Subcutaneous abdominal adipose tissue (tissue), 5 donors: Measurements from ENCODE around the gene BRCA1.
"Not testable (repeated sequence)": the region's sequence is repeated elsewhere in the genome, so short reads cannot be mapped to it uniquely, and the experiment has no call there.

Source experiments
- H3K27ac ChIP-seq: one replicate; pipeline ENCODE4 v1.7.0; 2013; ENCODE audit warnings: low read depth, mild to moderate bottlenecking, inconsistent platforms, low read length, moderate library complexity
- H3K27me3 ChIP-seq, 5 donors: one replicate each; pipeline ENCODE4 v1.7.0; 2013; ENCODE audit warnings: low read length in 5 of 5, inconsistent platforms in 1 of 5; ENCODE audit not compliant: control insufficient read depth in 5 of 5, insufficient read depth in 4 of 5
- H3K36me3 ChIP-seq, 5 donors: one replicate each; pipeline ENCODE4 v1.7.0; 2013; ENCODE audit warnings: low read length in 5 of 5; ENCODE audit not compliant: control insufficient read depth in 5 of 5, insufficient read depth in 5 of 5
- H3K4me1 ChIP-seq, 5 donors: one replicate each; pipeline ENCODE4 v1.7.0; 2013; ENCODE audit warnings: low read length in 5 of 5, mild to moderate bottlenecking in 3 of 5, moderate library complexity in 1 of 5; ENCODE audit not compliant: control insufficient read depth in 5 of 5, insufficient read depth in 5 of 5
- H3K4me3 ChIP-seq, 5 donors: one replicate each; pipeline ENCODE4 v1.7.0; 2013; ENCODE audit warnings: low read length in 5 of 5, low read depth in 1 of 5
- H3K9ac ChIP-seq, 5 donors: one replicate each; pipeline ENCODE4 v1.7.0; 2013; ENCODE audit warnings: low read length in 5 of 5, mild to moderate bottlenecking in 4 of 5, moderate library complexity in 3 of 5
- H3K9me3 ChIP-seq, 5 donors: one replicate each; pipeline ENCODE4 v1.7.0; 2013; ENCODE audit warnings: low read length in 5 of 5; ENCODE audit not compliant: control insufficient read depth in 5 of 5
- donor health status: healthy.
- donor health status: healthy.
- donor health status: healthy.
- donor health status: healthy.
- donor health status: healthy.

Gene BRCA1

DNA sequence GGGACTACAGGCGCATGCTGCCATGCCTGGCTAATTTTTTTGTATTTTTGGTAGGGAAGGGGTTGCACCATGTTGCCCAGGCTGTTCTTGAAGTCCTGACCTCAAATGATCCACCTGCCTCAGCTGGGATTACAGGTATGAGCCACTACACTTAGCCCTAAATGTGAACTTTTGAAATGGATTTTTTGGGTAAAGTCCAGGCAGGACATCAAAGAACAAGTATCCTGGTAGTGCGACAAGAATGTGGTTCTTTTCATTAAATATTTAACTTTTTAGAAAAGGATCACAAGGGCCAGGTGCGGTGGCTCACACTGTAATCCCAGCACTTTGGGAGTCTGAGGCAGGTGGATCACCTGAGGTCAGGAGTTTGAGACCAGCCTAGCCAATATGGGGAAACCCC lies 30.5 kb upstream of the BRCA1 start:
- H3K9ac ChIP-seq: no peak overlapping the region
- no peaks in the 10 kb centered on the region for H3K9me3 ChIP-seq
- H3K27ac ChIP-seq: no peak overlapping the region
- H3K27me3 ChIP-seq: no peaks in the 10 kb centered on the region
- H3K36me3 ChIP-seq: peaks cover 0 to 6% (median 5%) of the 10 kb centered on the region in 5 donors
- H3K4me1 ChIP-seq: no peaks in the 10 kb centered on the region
- no peak overlapping the region for H3K4me3 ChIP-seq

- H3K9me3 ChIP-seq, H3K4me3 ChIP-seq, H3K4me1 ChIP-seq, H3K9ac ChIP-seq, H3K36me3 ChIP-seq, H3K27ac ChIP-seq, H3K27me3 ChIP-seq: not testable (repeated sequence)
Observed at GRCh38 chr17:43153197-43153835, 28.2 kb upstream of the BRCA1 start.

DNA sequence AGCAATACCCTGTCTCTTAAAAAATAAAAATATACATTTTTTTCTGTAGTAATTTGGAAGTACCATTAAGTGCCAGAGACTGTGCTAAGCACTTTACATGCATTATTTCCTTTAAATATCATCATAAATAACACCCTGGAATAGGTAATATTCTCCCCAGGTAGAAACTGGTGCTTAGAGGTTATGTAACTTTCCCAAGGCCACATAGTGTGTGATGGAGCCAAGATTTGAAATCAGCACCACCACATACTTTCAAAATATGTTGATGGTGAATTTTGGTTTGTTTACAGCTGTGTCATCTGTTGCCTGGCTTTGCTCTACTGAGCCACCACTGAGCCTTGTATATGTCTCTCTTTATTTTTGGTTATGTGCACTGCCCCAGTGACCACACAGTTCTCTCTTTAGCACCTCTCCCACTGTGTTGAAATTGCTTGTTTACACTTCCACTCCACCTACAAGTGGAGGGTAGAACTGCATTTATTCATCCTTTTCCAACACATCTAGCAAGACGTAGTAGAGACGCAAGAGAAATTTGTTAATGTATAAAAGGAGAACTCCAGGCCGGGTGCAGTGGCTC lies 26.8 kb upstream of the BRCA1 start:
- Histone ChIP-seq H3K36me3 (peaks cover 0 to 3% (median 3%) of the 10 kb centered on the region in 5 donors), H3K4me3 (no peak overlapping the region), H3K9me3 (no peaks in the 10 kb centered on the region), H3K4me1 (no peaks in the 10 kb centered on the region), H3K27me3 (no peaks in the 10 kb centered on the region), H3K9ac (no peak overlapping the region), H3K27ac (no peak overlapping the region)

- Histone ChIP-seq H3K9me3 (no peaks in the 10 kb centered on the region), H3K27me3 (no peaks in the 10 kb centered on the region), H3K4me1 (no peaks in the 10 kb centered on the region)
Observed at GRCh38 chr17:43146649-43147048, 21.5 kb upstream of the BRCA1 start.

DNA sequence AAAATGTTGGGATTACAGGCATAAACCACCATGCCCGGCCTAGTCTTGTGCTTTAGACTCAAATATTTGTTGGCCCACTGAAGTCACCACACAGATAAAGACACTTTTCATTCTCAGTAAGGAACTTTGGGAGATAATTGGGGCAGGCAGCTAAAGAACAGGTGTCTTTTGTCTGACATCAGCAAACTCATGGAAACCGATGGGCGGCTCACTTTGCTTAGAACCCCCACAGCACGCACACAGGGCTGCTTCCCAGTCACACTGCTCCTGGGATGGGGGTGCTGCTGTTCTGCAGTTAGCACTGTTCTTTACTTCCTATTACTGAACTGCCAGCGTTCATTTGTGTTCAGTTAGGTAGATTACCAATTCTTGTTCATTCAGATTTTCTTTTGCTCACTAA lies 18.0 kb upstream of the BRCA1 start:
- Histone ChIP-seq H3K4me1 (peaks cover 0 to 3% (median 0%) of the 10 kb centered on the region in 5 donors), H3K36me3 (peaks cover 0 to 16% (median 11%) of the 10 kb centered on the region in 5 donors), H3K9me3 (no peaks in the 10 kb centered on the region), H3K27ac (no peak overlapping the region), H3K9ac (no peak overlapping the region), H3K4me3 (no peak overlapping the region), H3K27me3 (no peaks in the 10 kb centered on the region)

More at GRCh38 chr17:43146649-43147048, 21.5 kb upstream of the BRCA1 start:
- no peak overlapping the region for H3K4me3 ChIP-seq
- H3K36me3 ChIP-seq: peaks cover 0 to 9% (median 9%) of the 10 kb centered on the region in 5 donors
- H3K27ac ChIP-seq: no peak overlapping the region
- no peak overlapping the region for H3K9ac ChIP-seq

GRCh38 chr17:43142153-43142552 lies 17.0 kb upstream of the BRCA1 start:
- no peak overlapping the region for H3K4me3 ChIP-seq
- peaks cover 0 to 16% (median 11%) of the 10 kb centered on the region in 5 donors for H3K36me3 ChIP-seq
- no peaks in the 10 kb centered on the region for H3K9me3 ChIP-seq
- H3K27ac ChIP-seq: no peak overlapping the region
- peaks cover 0 to 3% (median 0%) of the 10 kb centered on the region in 5 donors for H3K4me1 ChIP-seq
- H3K27me3 ChIP-seq: no peaks in the 10 kb centered on the region
- H3K9ac ChIP-seq: no peak overlapping the region

DNA sequence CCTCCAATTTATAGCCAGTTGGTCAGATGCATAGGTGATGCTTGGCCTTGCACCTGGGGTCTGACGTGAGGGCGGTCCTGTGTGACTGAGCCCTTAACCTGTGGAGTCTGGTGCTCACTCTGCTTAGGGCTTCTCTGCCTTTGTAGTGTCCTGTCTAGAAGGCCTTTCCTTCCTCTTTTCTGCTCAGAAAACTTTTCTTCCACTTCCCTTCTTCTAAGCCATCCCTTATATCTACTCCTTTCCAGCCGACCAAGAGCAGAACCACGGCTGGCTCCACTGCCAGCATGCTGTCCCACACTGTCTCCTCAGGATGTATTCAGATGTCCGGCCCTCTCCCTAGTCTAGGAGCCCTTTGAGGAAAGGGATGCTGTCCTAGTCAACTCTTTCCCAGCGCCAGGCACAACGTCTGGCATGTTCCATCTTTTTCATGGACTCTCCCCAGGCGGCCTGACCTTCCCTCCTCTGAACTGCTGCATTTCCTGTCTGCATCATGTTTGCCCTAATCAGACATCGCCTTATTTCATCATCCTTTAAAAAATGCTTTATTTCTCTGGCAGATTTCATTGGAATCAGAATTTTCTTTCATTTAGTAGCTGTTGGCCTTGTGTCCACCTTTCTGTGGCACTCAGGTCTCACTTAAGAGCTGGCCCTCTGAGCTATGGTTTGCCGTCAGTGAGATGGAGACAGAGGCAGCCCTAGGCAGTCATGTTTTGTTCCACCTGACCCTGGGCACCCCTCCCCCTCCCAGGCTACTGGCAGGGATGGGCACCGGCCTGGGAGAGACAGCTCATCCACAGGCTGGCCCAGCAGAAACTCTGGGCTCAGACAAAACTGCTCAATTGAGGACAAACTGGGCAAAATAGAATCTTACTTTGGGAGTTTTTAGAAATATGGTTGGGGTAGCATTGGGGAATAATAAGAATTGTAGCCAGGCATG lies 15.5 kb upstream of the BRCA1 start:
- Histone ChIP-seq H3K4me1 (peaks cover 0 to 3% (median 0%) of the 10 kb centered on the region in 5 donors), H3K9me3 (no peaks in the 10 kb centered on the region), H3K9ac (no peak overlapping the region), H3K36me3 (peaks cover 0 to 17% (median 11%) of the 10 kb centered on the region in 5 donors), H3K4me3 (no peak overlapping the region), H3K27ac (no peak overlapping the region), H3K27me3 (no peaks in the 10 kb centered on the region)

DNA sequence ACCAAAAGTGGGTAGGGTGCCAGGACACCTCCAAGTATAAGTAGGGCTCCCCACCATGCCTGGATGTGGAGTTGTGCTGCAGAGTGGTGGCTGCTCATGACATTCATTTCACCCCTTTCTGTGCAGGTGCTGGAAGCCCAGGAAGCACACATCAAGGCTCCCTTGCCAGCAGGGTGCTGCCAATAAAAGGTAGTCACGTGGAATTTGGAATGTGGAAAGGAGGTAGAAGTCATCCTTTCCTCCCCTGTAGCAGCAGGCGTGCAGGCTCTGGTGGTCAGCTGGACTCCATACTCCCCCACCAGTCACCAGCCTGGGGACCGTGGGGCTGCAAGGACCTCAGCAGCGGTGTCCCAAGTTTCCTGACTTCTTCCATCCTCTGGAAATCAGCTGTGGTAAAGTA lies 13.4 kb upstream of the BRCA1 start:
- H3K9ac ChIP-seq, H3K9me3 ChIP-seq, H3K4me1 ChIP-seq, H3K27me3 ChIP-seq, H3K4me3 ChIP-seq, H3K27ac ChIP-seq: not testable (repeated sequence)
- peaks cover 0 to 35% (median 27%) of the 10 kb centered on the region in 5 donors for H3K36me3 ChIP-seq

DNA sequence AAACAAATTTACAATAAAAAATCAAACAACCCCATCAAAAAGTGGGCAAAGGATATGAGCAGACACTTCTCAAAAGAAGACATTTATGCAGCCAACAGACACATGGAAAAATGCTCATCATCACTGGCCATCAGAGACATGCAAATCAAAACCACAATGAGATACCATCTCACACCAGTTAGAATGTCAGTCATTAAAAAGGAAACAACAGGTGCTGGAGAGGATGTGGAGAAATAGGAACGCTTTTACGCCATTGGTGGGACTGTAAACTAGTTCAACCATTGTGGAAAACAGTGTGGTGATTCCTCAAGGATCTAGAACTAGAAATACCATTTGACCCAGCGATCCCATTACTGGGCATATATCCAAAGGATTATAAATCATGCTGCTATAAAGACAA lies 11.4 kb upstream of the BRCA1 start:
- H3K4me1 ChIP-seq, H3K27me3 ChIP-seq, H3K9ac ChIP-seq, H3K4me3 ChIP-seq, H3K9me3 ChIP-seq, H3K27ac ChIP-seq: not testable (repeated sequence)
- peaks cover 0 to 35% (median 30%) of the 10 kb centered on the region in 5 donors for H3K36me3 ChIP-seq

DNA sequence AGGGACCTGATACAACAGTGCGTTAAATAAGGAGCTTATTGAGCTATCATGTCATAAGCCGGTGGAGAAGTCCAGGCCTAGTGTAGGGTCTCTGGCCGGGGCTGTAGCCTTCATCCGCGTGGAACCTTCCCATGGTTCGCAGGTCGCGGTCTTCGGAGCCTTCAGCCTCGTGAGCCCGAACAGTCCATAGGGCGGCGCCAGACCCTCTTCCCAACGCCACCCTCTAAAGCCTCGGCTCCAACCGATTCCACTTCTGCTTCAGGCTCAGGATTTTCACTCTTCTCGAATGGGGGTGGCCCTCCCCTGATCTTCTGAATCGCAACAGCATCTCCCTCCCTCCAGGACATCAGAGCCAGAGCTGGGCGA lies 10.3 kb upstream of the BRCA1 start:
- peaks cover 0 to 9% (median 0%) of the 10 kb centered on the region in 5 donors for H3K4me1 ChIP-seq
- H3K36me3 ChIP-seq: peaks cover 0 to 31% (median 27%) of the 10 kb centered on the region in 5 donors
- H3K27ac ChIP-seq: no peak overlapping the region
- H3K27me3 ChIP-seq: no peaks in the 10 kb centered on the region
- H3K9ac ChIP-seq: no peak overlapping the region
- H3K9me3 ChIP-seq: no peaks in the 10 kb centered on the region
- no peak overlapping the region for H3K4me3 ChIP-seq
